Thyroid gland (tissue), 4 donors: ENCODE data around the gene KRTAP5-5. TPM values are rescaled to one million over a fixed set of nuclear protein-coding genes. Genes with fewer than 3 reads are reported as not detected.

Experiments
- DNase-seq, 2 donors: peaks; one replicate each; pipeline ENCODE4 v3.0.0-alpha.2; 2019
- H3K27ac ChIP-seq, 3 donors: fragments of 200-600 bp; sonication (generic); 1 replicate in 2 of 3; 2 replicates in 1 of 3; pipeline ENCODE4 v1.5.1; 2016 to 2019; ENCODE audit warnings: mild to moderate bottlenecking in 1 of 3, moderate library complexity in 1 of 3
- H3K27me3 ChIP-seq: fragments of 200-600 bp; sonication (generic); one replicate; pipeline ENCODE4 v1.5.1; 2019
- H3K36me3 ChIP-seq, 2 donors: fragments of 200-600 bp; sonication (generic); one replicate each; pipeline ENCODE4 v1.5.1; 2016 to 2019
- H3K4me1 ChIP-seq, 2 donors: fragments of 200-600 bp; sonication (generic); one replicate each; pipeline ENCODE4 v1.5.1; 2017 to 2019
- H3K4me3 ChIP-seq, 3 donors: fragments of 200-600 bp; sonication (generic); replicated peaks in 1 of 3; 1 replicate in 2 of 3; 2 replicates in 1 of 3; pipeline ENCODE4 v1.5.1; 2016; ENCODE audit warnings: mild to moderate bottlenecking in 1 of 3
- H3K9me3 ChIP-seq: fragments of 200-600 bp; sonication (generic); one replicate; pipeline ENCODE4 v1.5.1; 2017
- CTCF ChIP-seq, 6 experiments: fragments of 200-600 bp in 3 of 6; fragments of 450-650 bp in 3 of 6; sonication (generic) in 3 of 6; IDR thresholded peaks; one replicate each; pipeline ENCODE4 v1.5.1; 2016 to 2019; ENCODE audit warnings: antibody characterized with exemption in 6 of 6, mild to moderate bottlenecking in 2 of 6, inconsistent platforms in 1 of 6, moderate library complexity in 1 of 6
- POLR2A ChIP-seq, 2 donors: fragments of 450-650 bp; IDR thresholded peaks; one replicate each; pipeline ENCODE4 v1.6.1; 2017; ENCODE audit warnings: antibody characterized with exemption in 2 of 2, mild to moderate bottlenecking in 2 of 2, moderate library complexity in 1 of 2
- WGBS, 2 donors: methylation state at CpG; one replicate each; pipeline ENCODE4 v1.1.5; 2017; 5-methylcytosine and 5-hydroxymethylcytosine counted together
- intact Hi-C: fragments of 100-400 bp; cut with DNase I; formaldehyde crosslinking; loops from one replicate; pipeline ENCODE4 v1.15.1; 2023
- total RNA-seq, 4 donors: library from RNA; depleted of rRNA; stranded (reverse); fragments of >200 nt; gene quantifications; one replicate each; pipeline ENCODE4 v1.2.3, GENCODE V29; 2016

Gene KRTAP5-5
- total RNA-seq, 4 donors from 2014 or later = not detected

- H3K4me1 ChIP-seq = no peaks in the 10 kb centered on the region
- peaks cover 4% of the 10 kb centered on the region for H3K27me3 ChIP-seq
- no peak for DNase-seq
- H3K4me3 ChIP-seq = no peak overlapping the region
- intact Hi-C loops = no loop called here
- H3K27ac ChIP-seq = no peak overlapping the region
- TF ChIP-seq CTCF (IDR thresholded peaks at IDR 0.05) = no peak
- no peak for TF ChIP-seq POLR2A (IDR thresholded peaks at IDR 0.05)
- no peaks in the 10 kb centered on the region for H3K36me3 ChIP-seq
- H3K9me3 ChIP-seq = no peaks in the 10 kb centered on the region
- WGBS, 2 donors = 58 to 69% methylated on average over 6 to 8 of the region's 11 CpGs
Observed at GRCh38 chr11:1632053-1632714, 2.6 kb downstream of the KRTAP5-5 start.

GRCh38 chr11:1633864-1634263, 4.3 kb downstream of the KRTAP5-5 start:
- DNase-seq = no peak

GRCh38 chr11:1636291-1636950, 6.8 kb downstream of the KRTAP5-5 start:
- H3K27ac ChIP-seq = no peak overlapping the region
- no peak overlapping the region for H3K4me3 ChIP-seq
- TF ChIP-seq CTCF (IDR thresholded peaks at IDR 0.05) = no peak
- no peak for TF ChIP-seq POLR2A (IDR thresholded peaks at IDR 0.05)
- no peak for DNase-seq
- no peaks in the 10 kb centered on the region for H3K9me3 ChIP-seq
- H3K27me3 ChIP-seq = peaks cover 4% of the 10 kb centered on the region
- no peaks in the 10 kb centered on the region for H3K4me1 ChIP-seq
- WGBS, 2 donors = 84 to 87% methylated on average over 19 of the region's 19 CpGs
- intact Hi-C loops = no loop called here
- no peaks in the 10 kb centered on the region for H3K36me3 ChIP-seq

More at GRCh38 chr11:1633864-1634263, 4.3 kb downstream of the KRTAP5-5 start:
- no peaks in the 10 kb centered on the region for H3K9me3 ChIP-seq
- intact Hi-C loops = no loop called here
- no peaks in the 10 kb centered on the region for H3K4me1 ChIP-seq
- no peak for TF ChIP-seq CTCF (IDR thresholded peaks at IDR 0.05)
- TF ChIP-seq POLR2A (IDR thresholded peaks at IDR 0.05) = no peak
- WGBS, 2 donors = 87 to 93% methylated on average over 10 of the region's 10 CpGs
- no peak overlapping the region for H3K27ac ChIP-seq
- peaks cover 4% of the 10 kb centered on the region for H3K27me3 ChIP-seq
- no peak overlapping the region for H3K4me3 ChIP-seq
- H3K36me3 ChIP-seq = no peaks in the 10 kb centered on the region

- no peaks in the 10 kb centered on the region for H3K27me3 ChIP-seq
- no peak overlapping the region for H3K27ac ChIP-seq
- no peak for DNase-seq
- no peaks in the 10 kb centered on the region for H3K9me3 ChIP-seq
- H3K4me1 ChIP-seq = no peaks in the 10 kb centered on the region
- H3K4me3 ChIP-seq = no peak overlapping the region
- intact Hi-C loops = no loop called here
- WGBS, 2 donors = 93 to 94% methylated on average over 2 of the region's 2 CpGs
- TF ChIP-seq POLR2A (IDR thresholded peaks at IDR 0.05) (no peak), CTCF (IDR thresholded peaks at IDR 0.05) (no peak)
- H3K36me3 ChIP-seq = no peaks in the 10 kb centered on the region
Observed at GRCh38 chr11:1637628-1638027, 8.1 kb downstream of the KRTAP5-5 start.

GRCh38 chr11:1638344-1638743, 8.8 kb downstream of the KRTAP5-5 start:
- no peak overlapping the region for H3K4me3 ChIP-seq
- H3K36me3 ChIP-seq = no peaks in the 10 kb centered on the region
- no peak overlapping the region for H3K27ac ChIP-seq
- no peak for DNase-seq
- no peaks in the 10 kb centered on the region for H3K9me3 ChIP-seq
- WGBS, 2 donors = 82 to 90% methylated on average over 8 of the region's 8 CpGs
- no peaks in the 10 kb centered on the region for H3K4me1 ChIP-seq
- H3K27me3 ChIP-seq = no peaks in the 10 kb centered on the region
- TF ChIP-seq CTCF (IDR thresholded peaks at IDR 0.05) (no peak), POLR2A (IDR thresholded peaks at IDR 0.05) (no peak)
- intact Hi-C loops = no loop called here
